SH-SY5Y (cell line): ENCODE results near the gene OSBPL9.

Source experiments
- GATA2 ChIP-seq: IDR thresholded peaks from 2 replicates; pipeline ENCODE4 v1.6.1; 2011; ENCODE audit warnings: mild to moderate bottlenecking, low read depth, low read length
- GATA3 ChIP-seq: IDR thresholded peaks from 2 replicates; pipeline ENCODE4 v1.6.1; 2011; ENCODE audit warnings: low read depth, mild to moderate bottlenecking, low read length, moderate library complexity

GRCh38 chr1:51693419-51694155 lies 76.7 kb downstream of the OSBPL9 start:
- TF ChIP-seq GATA2, result no peak
- TF ChIP-seq GATA3, result no peak
